CD14-positive monocyte (primary cell): ENCODE results near the gene IL17A. TPM values are rescaled to one million over a fixed set of nuclear protein-coding genes. Genes with fewer than 3 reads are reported as not detected.

Source experiments
- DNase-seq, 3 donors: peaks; one replicate each; pipeline ENCODE4 v3.0.0-alpha.2; 2011 to 2022
- H2AFZ ChIP-seq: 2 replicates; pipeline ENCODE4 v1.6.0; 2012; ENCODE audit warnings: mild to moderate bottlenecking, low read depth, low read length, inconsistent platforms; ENCODE audit not compliant: insufficient read depth, poor library complexity, severe bottlenecking
- H3K27ac ChIP-seq, 2 donors: 1 replicate in 1 of 2; 2 replicates in 1 of 2; pipeline ENCODE4 v1.5.1; 2012 to 2013; ENCODE audit warnings: low read length in 2 of 2, control low read depth in 1 of 2, inconsistent platforms in 1 of 2, low read depth in 1 of 2, mild to moderate bottlenecking in 1 of 2
- H3K27me3 ChIP-seq, 2 donors: one replicate each; pipeline versions ENCODE4 v1.6.0 to v1.6.1; 2011 to 2013; ENCODE audit warnings: low read length in 2 of 2; ENCODE audit not compliant: control insufficient read depth in 2 of 2, insufficient read depth in 2 of 2
- H3K36me3 ChIP-seq, 2 donors: replicated peaks in 1 of 2; 1 replicate in 1 of 2; 2 replicates in 1 of 2; pipeline versions ENCODE4 v1.5.1 to v1.6.1; 2012 to 2013; ENCODE audit warnings: low read length in 2 of 2, control low read depth in 1 of 2, inconsistent platforms in 1 of 2, mild to moderate bottlenecking in 1 of 2; ENCODE audit not compliant: insufficient read depth in 2 of 2, control insufficient read depth in 1 of 2
- H3K4me1 ChIP-seq, 2 donors: 1 replicate in 1 of 2; 2 replicates in 1 of 2; pipeline versions ENCODE4 v1.5.1 to v1.6.1; 2012 to 2013; ENCODE audit warnings: low read length in 2 of 2, control low read depth in 1 of 2, inconsistent platforms in 1 of 2, mild to moderate bottlenecking in 1 of 2, moderate library complexity in 1 of 2; ENCODE audit not compliant: insufficient read depth in 2 of 2, control insufficient read depth in 1 of 2
- H3K4me2 ChIP-seq: replicated peaks from 2 replicates; pipeline ENCODE3; 2012; ENCODE audit warnings: low read length, moderate library complexity, mild to moderate bottlenecking; ENCODE audit not compliant: poor library complexity, severe bottlenecking; ENCODE audit errors: extremely low read depth
- H3K4me3 ChIP-seq, 3 experiments: fragments of 200-600 bp in 1 of 3; sonication (generic) in 1 of 3; replicated peaks in 1 of 3; 1 replicate in 2 of 3; 2 replicates in 1 of 3; pipeline ENCODE4 v1.5.1; 2011 to 2013; ENCODE audit warnings: low read length in 3 of 3, mild to moderate bottlenecking in 3 of 3, control low read depth in 2 of 3, low read depth in 2 of 3, inconsistent platforms in 1 of 3, moderate library complexity in 1 of 3
- H3K79me2 ChIP-seq: 2 replicates; pipeline ENCODE4 v1.6.0; 2012; ENCODE audit warnings: mild to moderate bottlenecking, control low read depth, inconsistent platforms, low read length, moderate library complexity; ENCODE audit not compliant: insufficient read depth
- H3K9ac ChIP-seq: 2 replicates; pipeline ENCODE4 v1.6.0; 2017; ENCODE audit warnings: low read length, mild to moderate bottlenecking; ENCODE audit not compliant: insufficient read depth, poor library complexity, severe bottlenecking
- H3K9me3 ChIP-seq, 2 donors: replicated peaks in 1 of 2; 1 replicate in 1 of 2; 2 replicates in 1 of 2; pipeline versions ENCODE4 v1.5.1 to v1.6.1; 2012 to 2013; ENCODE audit warnings: low read length in 2 of 2, control low read depth in 1 of 2; ENCODE audit not compliant: control insufficient read depth in 1 of 2, insufficient read depth in 1 of 2
- H4K20me1 ChIP-seq: 2 replicates; pipeline ENCODE4 v1.6.0; 2012; ENCODE audit warnings: mild to moderate bottlenecking, low read length, control low read depth, moderate library complexity; ENCODE audit not compliant: insufficient read depth
- H3K27ac Mint-ChIP-seq, 7 donors: one replicate each; pipeline ENCODE4 v1.8.0; 2020; ENCODE audit warnings: mild to moderate bottlenecking in 7 of 7, mixed read lengths in 7 of 7, moderate library complexity in 6 of 7, inconsistent platforms in 2 of 7
- H3K27me3 Mint-ChIP-seq, 3 donors: one replicate each; pipeline ENCODE4 v1.8.0; 2021 to 2022; ENCODE audit warnings: low read depth in 3 of 3, mild to moderate bottlenecking in 3 of 3, mixed read lengths in 3 of 3, moderate library complexity in 3 of 3, inconsistent platforms in 1 of 3
- H3K36me3 Mint-ChIP-seq, 2 donors: one replicate each; pipeline ENCODE4 v1.8.0; 2020; ENCODE audit warnings: mixed read lengths in 2 of 2, inconsistent platforms in 1 of 2, mild to moderate bottlenecking in 1 of 2
- H3K4me1 Mint-ChIP-seq: one replicate; pipeline ENCODE4 v1.8.0; 2020; ENCODE audit warnings: mild to moderate bottlenecking, mixed read lengths
- H3K4me3 Mint-ChIP-seq, 2 donors: one replicate each; pipeline ENCODE4 v1.8.0; 2020; ENCODE audit warnings: mild to moderate bottlenecking in 2 of 2, mixed read lengths in 2 of 2, moderate library complexity in 1 of 2
- H3K9me3 Mint-ChIP-seq, 7 donors: one replicate each; pipeline ENCODE4 v1.8.0; 2020 to 2022; ENCODE audit warnings: mixed read lengths in 7 of 7, mild to moderate bottlenecking in 6 of 7, moderate library complexity in 6 of 7, inconsistent platforms in 2 of 7
- CTCF ChIP-seq: fragments of 200-600 bp; IDR thresholded peaks from one replicate; pipeline ENCODE4 v1.8.0; 2022; ENCODE audit warnings: antibody characterized with exemption, mild to moderate bottlenecking
- WGBS: methylation state at CpG from one replicate; pipeline ENCODE4 v1.1.5; 2013; ENCODE audit warnings: missing lambda C conversion rate; ENCODE audit not compliant: insufficient coverage; 5-methylcytosine and 5-hydroxymethylcytosine counted together
- intact Hi-C, 2 donors: fragments of 100-400 bp; cut with micrococcal nuclease; formaldehyde crosslinking; loops; one replicate each; pipeline versions ENCODE4 v1.15.0 to v1.15.1; 2023
- polyA plus RNA-seq, 3 donors: library from polyadenylated mRNA; depleted of rRNA in 1 of 3; unstranded in 2 of 3; stranded (reverse) in 1 of 3; fragments of 300-500 nt in 2 of 3; fragments of >200 nt in 1 of 3; fragmentation: Illumina TruSeq in 2 of 3; gene quantifications; 1 replicate in 2 of 3; 2 replicates in 1 of 3; pipeline ENCODE4 v1.2.3, GENCODE V29; 2012 to 2021

The IL17A gene
- polyA plus RNA-seq, 3 donors, result not detected

- TF ChIP-seq CTCF, result no peak
- Histone ChIP-seq H2AFZ (no peak overlapping the region), H3K4me1 (no peaks in the 10 kb centered on the region), H3K4me3 (no peak overlapping the region), H3K4me2 (no peak overlapping the region), H3K79me2 (no peaks in the 10 kb centered on the region), H4K20me1 (no peaks in the 10 kb centered on the region), H3K36me3 (no peaks in the 10 kb centered on the region), H3K27me3 (no peaks in the 10 kb centered on the region), H3K9ac (no peak overlapping the region), H3K9me3 (peaks cover 0 to 2% of the 10 kb centered on the region in 2 donors), H3K27ac (no peak overlapping the region)
- intact Hi-C loops, result no loop called here
- Mint-ChIP-seq H3K4me3 (no peak overlapping the region), H3K27ac (no peak overlapping the region), H3K4me1 (no peaks in the 10 kb centered on the region), H3K9me3 (peaks cover 0 to 8% (median 3%) of the 10 kb centered on the region in 7 donors), H3K27me3 (peaks cover 0 to 2% (median 1%) of the 10 kb centered on the region in 3 donors), H3K36me3 (no peaks in the 10 kb centered on the region)
- WGBS, result 83% methylated on average over 1 of the region's 2 CpGs
- no peak for DNase-seq
Measured at GRCh38 chr6:52207066-52207465, 20.9 kb downstream of the IL17A start.

- H3K9me3 ChIP-seq, result no peaks in the 10 kb centered on the region
- intact Hi-C loops, result no loop called here
- H3K4me1 ChIP-seq, result no peaks in the 10 kb centered on the region
- peaks cover 0 to 2% (median 0%) of the 10 kb centered on the region in 3 donors for H3K27me3 Mint-ChIP-seq
- no peaks in the 10 kb centered on the region for H4K20me1 ChIP-seq
- no peaks in the 10 kb centered on the region for H3K36me3 Mint-ChIP-seq
- no peak overlapping the region for H3K4me2 ChIP-seq
- H2AFZ ChIP-seq, result no peak overlapping the region
- no peaks in the 10 kb centered on the region for H3K36me3 ChIP-seq
- H3K4me3 ChIP-seq, result no peak overlapping the region
- no peak for DNase-seq
- H3K9ac ChIP-seq, result no peak overlapping the region
- H3K27ac Mint-ChIP-seq, result no peak overlapping the region
- WGBS, result no CpG with 5 or more reads among the region's 3 CpGs
- no peaks in the 10 kb centered on the region for H3K27me3 ChIP-seq
- H3K4me3 Mint-ChIP-seq, result no peak overlapping the region
- no peak overlapping the region for H3K27ac ChIP-seq
- peaks cover 0 to 8% (median 0%) of the 10 kb centered on the region in 7 donors for H3K9me3 Mint-ChIP-seq
- H3K79me2 ChIP-seq, result no peaks in the 10 kb centered on the region
- H3K4me1 Mint-ChIP-seq, result no peaks in the 10 kb centered on the region
- TF ChIP-seq CTCF, result no peak
Measured at GRCh38 chr6:52208612-52209011, 22.4 kb downstream of the IL17A start.
